ENCODE results near the gene NEK8. TPM values are rescaled to one million over a fixed set of nuclear protein-coding genes. Genes with fewer than 3 reads are reported as not detected.

NEK8 gene
- total RNA-seq, 6 donors from 2014 or later = 3.5 to 34.6 (median 13.0) TPM

- peak; percentile 53 to 75 for ATAC-seq (ENCODE audit: low FRiP score in 2 of 2)
- peak; percentile 69 to 94 for DNase-seq
- 0% methylated on average over 7 to 11 of the region's 49 CpGs for WGBS, 2 donors
- TF ChIP-seq, protein P1, sequence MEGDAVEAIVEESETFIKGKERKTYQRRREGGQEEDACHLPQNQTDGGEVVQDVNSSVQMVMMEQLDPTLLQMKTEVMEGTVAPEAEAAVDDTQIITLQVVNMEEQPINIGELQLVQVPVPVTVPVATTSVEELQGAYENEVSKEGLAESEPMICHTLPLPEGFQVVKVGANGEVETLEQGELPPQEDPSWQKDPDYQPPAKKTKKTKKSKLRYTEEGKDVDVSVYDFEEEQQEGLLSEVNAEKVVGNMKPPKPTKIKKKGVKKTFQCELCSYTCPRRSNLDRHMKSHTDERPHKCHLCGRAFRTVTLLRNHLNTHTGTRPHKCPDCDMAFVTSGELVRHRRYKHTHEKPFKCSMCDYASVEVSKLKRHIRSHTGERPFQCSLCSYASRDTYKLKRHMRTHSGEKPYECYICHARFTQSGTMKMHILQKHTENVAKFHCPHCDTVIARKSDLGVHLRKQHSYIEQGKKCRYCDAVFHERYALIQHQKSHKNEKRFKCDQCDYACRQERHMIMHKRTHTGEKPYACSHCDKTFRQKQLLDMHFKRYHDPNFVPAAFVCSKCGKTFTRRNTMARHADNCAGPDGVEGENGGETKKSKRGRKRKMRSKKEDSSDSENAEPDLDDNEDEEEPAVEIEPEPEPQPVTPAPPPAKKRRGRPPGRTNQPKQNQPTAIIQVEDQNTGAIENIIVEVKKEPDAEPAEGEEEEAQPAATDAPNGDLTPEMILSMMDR (IDR thresholded peaks at IDR 0.05) = no peak
- TF ChIP-seq EP300 (IDR thresholded peaks at IDR 0.05) = no peak
- TF ChIP-seq POLR2A (IDR thresholded peaks at IDR 0.05) = no peak
- no peak for TF ChIP-seq POLR2AphosphoS5 (IDR thresholded peaks at IDR 0.05)
- Histone ChIP-seq H3K27ac (peak within 1 kb of the TSS; percentile 92 to 96 (median 95)), H3K27me3 (no peaks in the 10 kb centered on the region), H3K9me3 (no peaks in the 10 kb centered on the region), H3K36me3 (peaks cover 10 to 37% (median 33%) of the 10 kb centered on the region in 4 donors), H3K4me1 (peaks cover 43 to 74% (median 60%) of the 10 kb centered on the region in 4 donors), H3K4me3 (peak within 1 kb of the TSS; percentile 62 to 80 (median 73))
Measured at GRCh38 chr17:28726226-28726626, 2.4 kb upstream of the NEK8 start, which contains the start of gene TLCD1. TSS of gene TLCD1 (minus strand) at chr17:28726233. CDS start at chr17:28726097, 136 bp downstream.

DNA sequence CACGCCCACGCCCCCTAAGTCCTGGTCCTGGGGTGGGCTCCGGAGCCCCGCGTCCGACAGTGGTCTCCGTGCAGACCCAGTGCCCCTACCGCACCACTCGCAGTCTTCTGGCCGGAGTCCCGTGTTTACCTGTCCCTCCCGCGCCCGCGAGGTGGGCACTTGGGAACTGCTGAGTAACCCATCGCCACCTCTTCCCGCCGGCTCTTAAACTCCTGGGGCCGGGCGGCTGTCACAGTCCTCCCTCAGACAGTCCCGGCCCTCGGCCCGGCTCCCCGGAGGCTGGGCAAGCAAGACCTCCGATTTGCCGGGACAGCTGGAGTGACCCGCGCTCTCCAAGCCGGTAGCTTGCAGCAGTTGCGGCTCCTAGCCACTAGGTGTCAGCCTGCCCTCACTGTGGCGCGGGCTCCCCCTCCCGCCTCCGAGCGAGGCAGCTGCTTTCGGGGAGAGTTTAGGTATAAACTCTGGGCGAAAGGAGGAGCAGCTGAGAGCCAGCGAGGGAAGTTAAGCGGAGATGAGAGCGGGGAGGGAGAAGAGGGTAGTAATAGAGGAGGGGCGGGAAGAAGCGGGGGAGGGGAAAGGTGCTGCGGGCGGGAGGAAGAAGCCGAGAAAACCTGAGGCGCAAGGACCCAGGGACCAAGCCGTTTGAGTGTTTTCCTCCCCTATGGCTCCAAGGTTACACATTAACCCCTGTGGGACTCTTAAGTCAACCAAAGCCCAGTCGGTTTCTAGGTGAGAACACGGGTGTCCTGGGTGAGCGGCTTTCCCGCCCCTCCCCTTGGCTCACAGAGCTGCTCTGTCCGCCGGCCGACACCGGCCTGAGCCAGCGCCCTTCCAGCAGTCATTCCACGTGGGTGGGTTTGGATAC is 1.7 kb upstream of the NEK8 start:
- peak; percentile 89 to 93 for ATAC-seq (ENCODE audit: low FRiP score in 2 of 2)
- Histone ChIP-seq H3K36me3 (peaks cover 10 to 31% (median 29%) of the 10 kb centered on the region in 4 donors), H3K27me3 (no peaks in the 10 kb centered on the region), H3K4me1 (peaks cover 37 to 67% (median 53%) of the 10 kb centered on the region in 4 donors), H3K9me3 (no peaks in the 10 kb centered on the region), H3K27ac (peak overlapping the region; percentile 92 to 96 (median 95)), H3K4me3 (peak overlapping the region; percentile 62 to 80 (median 73))
- 1% methylated on average over 32 to 56 of the region's 57 CpGs for WGBS, 2 donors
- DNase-seq = peak; percentile 95 to 97
- no peak for TF ChIP-seq EP300 (IDR thresholded peaks at IDR 0.05)
- TF ChIP-seq, protein P1 (IDR thresholded peaks at IDR 0.05) = peak; percentile 99 to 100 (median 99)
- peak in 1 of 4 donors; percentile 19 for TF ChIP-seq POLR2A (IDR thresholded peaks at IDR 0.05)
- peak; percentile 32 to 43 for TF ChIP-seq POLR2AphosphoS5 (IDR thresholded peaks at IDR 0.05)

- WGBS, 2 donors = 88% methylated on average over 11 of the region's 11 CpGs
- Histone ChIP-seq H3K27me3 (no peaks in the 10 kb centered on the region), H3K9me3 (no peaks in the 10 kb centered on the region), H3K36me3 (peaks cover 0 to under 1% (median 0%) of the 10 kb centered on the region in 4 donors), H3K4me3 (no peak overlapping the region), H3K27ac (no peak overlapping the region), H3K4me1 (peaks cover 20 to 39% (median 26%) of the 10 kb centered on the region in 4 donors)
- DNase-seq (no peak), ATAC-seq (ENCODE audit: low FRiP score in 2 of 2) (no peak)
- no peak for TF ChIP-seq POLR2AphosphoS5 (IDR thresholded peaks at IDR 0.05)
- no peak for TF ChIP-seq POLR2A (IDR thresholded peaks at IDR 0.05)
- TF ChIP-seq, protein P1 (IDR thresholded peaks at IDR 0.05) = no peak
- no peak for TF ChIP-seq EP300 (IDR thresholded peaks at IDR 0.05)
Measured at GRCh38 chr17:28729950-28730330, 1.4 kb downstream of the NEK8 start.

DNA sequence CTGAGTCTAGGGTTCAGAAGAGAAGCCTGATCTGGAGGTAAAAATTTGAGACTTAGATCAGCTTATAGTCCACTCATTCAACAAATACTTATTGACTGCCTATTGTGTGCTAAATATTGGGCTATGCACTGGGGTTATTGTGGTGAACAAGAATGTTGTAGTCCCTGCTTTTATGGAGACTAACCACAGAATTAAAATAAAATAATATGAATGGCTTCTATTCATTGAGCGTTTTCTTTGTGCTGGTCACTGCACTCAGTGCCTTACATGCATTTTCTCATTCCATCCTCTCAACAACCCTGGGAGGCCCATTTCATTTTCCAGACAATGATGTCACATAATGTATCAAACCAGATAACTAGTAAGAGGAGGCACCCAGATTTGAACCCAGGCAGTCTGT is 4.8 kb downstream of the NEK8 start:
- TF ChIP-seq EP300 (IDR thresholded peaks at IDR 0.05) = no peak
- TF ChIP-seq, protein P1 (IDR thresholded peaks at IDR 0.05) = no peak
- no peak for TF ChIP-seq POLR2AphosphoS5 (IDR thresholded peaks at IDR 0.05)
- TF ChIP-seq POLR2A (IDR thresholded peaks at IDR 0.05) = no peak
- no peaks in the 10 kb centered on the region for H3K9me3 ChIP-seq
- H3K4me1 ChIP-seq = peaks cover 0 to 8% (median 5%) of the 10 kb centered on the region in 4 donors
- no peak overlapping the region for H3K4me3 ChIP-seq
- 86 to 96% methylated on average over 1 of the region's 1 CpG for WGBS, 2 donors
- ATAC-seq (ENCODE audit: low FRiP score in 2 of 2) = no peak
- no peaks in the 10 kb centered on the region for H3K36me3 ChIP-seq
- no peak overlapping the region for H3K27ac ChIP-seq
- H3K27me3 ChIP-seq = no peaks in the 10 kb centered on the region
- no peak for DNase-seq

Measured in upper lobe of left lung (tissue), 6 donors.